ENCODE measurements around the gene ERP44. TPM values are rescaled to one million over a fixed set of nuclear protein-coding genes. Genes with fewer than 3 reads are reported as not detected.

The ERP44 gene
- polyA plus RNA-seq, 3 donors: 18.4 to 74.0 (median 66.3) TPM

GRCh38 chr9:100125236-100125635 is 26.4 kb upstream of the ERP44 start:
- Mint-ChIP-seq H3K9me3 (peaks cover 0 to 5% (median 0%) of the 10 kb centered on the region in 7 donors), H3K4me1 (no peaks in the 10 kb centered on the region), H3K4me3 (no peak overlapping the region), H3K36me3 (peaks cover 20 to 24% of the 10 kb centered on the region in 2 donors), H3K27me3 (ENCODE audit: low read depth in 3 of 3) (no peaks in the 10 kb centered on the region), H3K27ac (peak overlapping the region in 1 of 7 donors; percentile 7)
- peaks cover 0 to 7% of the 10 kb centered on the region in 2 donors for H3K36me3 ChIP-seq (replicated peaks in 1 of 2; ENCODE audit: control insufficient read depth in 1 of 2, insufficient read depth in 2 of 2, low read length in 2 of 2)
- H3K4me2 ChIP-seq (replicated peaks; ENCODE audit: extremely low read depth, low read length, poor library complexity, severe bottlenecking): no peak overlapping the region
- no peaks in the 10 kb centered on the region for H3K4me1 ChIP-seq (ENCODE audit: control insufficient read depth in 1 of 2, insufficient read depth in 2 of 2, low read length in 2 of 2)
- no peaks in the 10 kb centered on the region for H4K20me1 ChIP-seq (ENCODE audit: insufficient read depth, low read length)
- H3K4me3 ChIP-seq (replicated peaks in 1 of 3; ENCODE audit: low read depth in 2 of 3, low read length in 3 of 3): no peak overlapping the region
- no peak for DNase-seq
- TF ChIP-seq, protein P1, sequence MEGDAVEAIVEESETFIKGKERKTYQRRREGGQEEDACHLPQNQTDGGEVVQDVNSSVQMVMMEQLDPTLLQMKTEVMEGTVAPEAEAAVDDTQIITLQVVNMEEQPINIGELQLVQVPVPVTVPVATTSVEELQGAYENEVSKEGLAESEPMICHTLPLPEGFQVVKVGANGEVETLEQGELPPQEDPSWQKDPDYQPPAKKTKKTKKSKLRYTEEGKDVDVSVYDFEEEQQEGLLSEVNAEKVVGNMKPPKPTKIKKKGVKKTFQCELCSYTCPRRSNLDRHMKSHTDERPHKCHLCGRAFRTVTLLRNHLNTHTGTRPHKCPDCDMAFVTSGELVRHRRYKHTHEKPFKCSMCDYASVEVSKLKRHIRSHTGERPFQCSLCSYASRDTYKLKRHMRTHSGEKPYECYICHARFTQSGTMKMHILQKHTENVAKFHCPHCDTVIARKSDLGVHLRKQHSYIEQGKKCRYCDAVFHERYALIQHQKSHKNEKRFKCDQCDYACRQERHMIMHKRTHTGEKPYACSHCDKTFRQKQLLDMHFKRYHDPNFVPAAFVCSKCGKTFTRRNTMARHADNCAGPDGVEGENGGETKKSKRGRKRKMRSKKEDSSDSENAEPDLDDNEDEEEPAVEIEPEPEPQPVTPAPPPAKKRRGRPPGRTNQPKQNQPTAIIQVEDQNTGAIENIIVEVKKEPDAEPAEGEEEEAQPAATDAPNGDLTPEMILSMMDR (IDR thresholded peaks at IDR 0.05): no peak
- no peaks in the 10 kb centered on the region for H3K79me2 ChIP-seq (ENCODE audit: insufficient read depth, low read length)
- H3K27ac ChIP-seq (ENCODE audit: low read depth in 1 of 2, low read length in 2 of 2): no peak overlapping the region
- 100% methylated on average over 1 of the region's 2 CpGs for WGBS (ENCODE audit: insufficient coverage)
- H3K27me3 ChIP-seq (ENCODE audit: control insufficient read depth in 2 of 2, insufficient read depth in 2 of 2, low read length in 2 of 2): no peaks in the 10 kb centered on the region
- intact Hi-C loops (cut with micrococcal nuclease): no loop called here
- H3K9ac ChIP-seq (ENCODE audit: insufficient read depth, low read length, poor library complexity, severe bottlenecking): no peak overlapping the region
- H3K9me3 ChIP-seq (replicated peaks in 1 of 2; ENCODE audit: control insufficient read depth in 1 of 2, insufficient read depth in 1 of 2, low read length in 2 of 2): no peaks in the 10 kb centered on the region
- H2AFZ ChIP-seq (ENCODE audit: insufficient read depth, low read depth, low read length, poor library complexity, severe bottlenecking): no peak overlapping the region

- TF ChIP-seq, protein P1 (IDR thresholded peaks at IDR 0.05): no peak
- peaks cover 9 to 33% of the 10 kb centered on the region in 2 donors for H3K36me3 Mint-ChIP-seq
- Histone ChIP-seq H3K79me2 (ENCODE audit: insufficient read depth, low read length) (no peaks in the 10 kb centered on the region), H4K20me1 (ENCODE audit: insufficient read depth, low read length) (no peaks in the 10 kb centered on the region), H3K4me2 (replicated peaks; ENCODE audit: extremely low read depth, low read length, poor library complexity, severe bottlenecking) (no peak overlapping the region), H3K4me1 (ENCODE audit: control insufficient read depth in 1 of 2, insufficient read depth in 2 of 2, low read length in 2 of 2) (no peaks in the 10 kb centered on the region), H3K36me3 (replicated peaks in 1 of 2; ENCODE audit: control insufficient read depth in 1 of 2, insufficient read depth in 2 of 2, low read length in 2 of 2) (no peaks in the 10 kb centered on the region), H3K9me3 (replicated peaks in 1 of 2; ENCODE audit: control insufficient read depth in 1 of 2, insufficient read depth in 1 of 2, low read length in 2 of 2) (no peaks in the 10 kb centered on the region), H2AFZ (ENCODE audit: insufficient read depth, low read depth, low read length, poor library complexity, severe bottlenecking) (no peak overlapping the region), H3K27ac (ENCODE audit: low read depth in 1 of 2, low read length in 2 of 2) (no peak overlapping the region), H3K27me3 (ENCODE audit: control insufficient read depth in 2 of 2, insufficient read depth in 2 of 2, low read length in 2 of 2) (no peaks in the 10 kb centered on the region), H3K9ac (ENCODE audit: insufficient read depth, low read length, poor library complexity, severe bottlenecking) (no peak overlapping the region), H3K4me3 (replicated peaks in 1 of 3; ENCODE audit: low read depth in 2 of 3, low read length in 3 of 3) (no peak overlapping the region)
- 100% methylated on average over 1 of the region's 2 CpGs for WGBS (ENCODE audit: insufficient coverage)
- H3K4me3 Mint-ChIP-seq: no peak overlapping the region
- H3K27me3 Mint-ChIP-seq (ENCODE audit: low read depth in 3 of 3): no peaks in the 10 kb centered on the region
- DNase-seq: no peak
- H3K4me1 Mint-ChIP-seq: no peaks in the 10 kb centered on the region
- H3K9me3 Mint-ChIP-seq: peaks cover 0 to 7% (median 1%) of the 10 kb centered on the region in 7 donors
- H3K27ac Mint-ChIP-seq: no peak overlapping the region
- intact Hi-C loops (cut with micrococcal nuclease): no loop called here
These were observed 21.5 kb upstream of the ERP44 start for GRCh38 chr9:100120286-100120685.

Measured in CD14-positive monocyte (primary cell).